Measurements from ENCODE around the gene DRD1. TPM values are rescaled to one million over a fixed set of nuclear protein-coding genes. Genes with fewer than 3 reads are reported as not detected.
"Not testable (repeated sequence)": the region's sequence is repeated elsewhere in the genome, so short reads cannot be mapped to it uniquely, and the experiment has no call there.

The DRD1 gene
- total RNA-seq, 3 donors from 2014 or later, result 0.09 TPM; not detected in 2

DNA sequence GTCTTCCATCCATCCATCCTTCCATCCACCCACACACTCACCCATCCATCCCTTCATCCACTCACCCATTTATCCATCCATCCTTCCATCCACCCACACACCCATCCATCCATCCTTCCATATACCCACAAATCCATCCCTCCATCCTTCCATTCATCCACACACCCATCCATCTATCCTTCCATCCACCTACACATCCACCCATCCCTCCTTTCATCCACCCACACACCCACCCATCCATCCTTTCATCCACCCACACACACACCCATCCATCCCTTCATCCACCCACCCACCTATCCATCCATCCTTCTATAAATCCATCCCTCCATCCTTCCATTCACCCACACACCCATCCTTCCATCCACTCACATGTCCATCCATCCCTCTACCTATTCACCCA lies 23.6 kb downstream of the DRD1 start:
- no peaks in the 10 kb centered on the region for H3K4me1 ChIP-seq (ENCODE audit: low read depth)
- TF ChIP-seq, protein P1, sequence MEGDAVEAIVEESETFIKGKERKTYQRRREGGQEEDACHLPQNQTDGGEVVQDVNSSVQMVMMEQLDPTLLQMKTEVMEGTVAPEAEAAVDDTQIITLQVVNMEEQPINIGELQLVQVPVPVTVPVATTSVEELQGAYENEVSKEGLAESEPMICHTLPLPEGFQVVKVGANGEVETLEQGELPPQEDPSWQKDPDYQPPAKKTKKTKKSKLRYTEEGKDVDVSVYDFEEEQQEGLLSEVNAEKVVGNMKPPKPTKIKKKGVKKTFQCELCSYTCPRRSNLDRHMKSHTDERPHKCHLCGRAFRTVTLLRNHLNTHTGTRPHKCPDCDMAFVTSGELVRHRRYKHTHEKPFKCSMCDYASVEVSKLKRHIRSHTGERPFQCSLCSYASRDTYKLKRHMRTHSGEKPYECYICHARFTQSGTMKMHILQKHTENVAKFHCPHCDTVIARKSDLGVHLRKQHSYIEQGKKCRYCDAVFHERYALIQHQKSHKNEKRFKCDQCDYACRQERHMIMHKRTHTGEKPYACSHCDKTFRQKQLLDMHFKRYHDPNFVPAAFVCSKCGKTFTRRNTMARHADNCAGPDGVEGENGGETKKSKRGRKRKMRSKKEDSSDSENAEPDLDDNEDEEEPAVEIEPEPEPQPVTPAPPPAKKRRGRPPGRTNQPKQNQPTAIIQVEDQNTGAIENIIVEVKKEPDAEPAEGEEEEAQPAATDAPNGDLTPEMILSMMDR (IDR thresholded peaks at IDR 0.05), result no peak
- intact Hi-C loops (cut with DNase I, micrococcal nuclease), result no loop called here
- no peaks in the 10 kb centered on the region for H3K36me3 ChIP-seq (ENCODE audit: low read depth)
- H3K9me3 ChIP-seq, result no peaks in the 10 kb centered on the region
- DNase-seq (no peak), ATAC-seq (no peak)
- no peak overlapping the region for H3K4me3 ChIP-seq

DNA sequence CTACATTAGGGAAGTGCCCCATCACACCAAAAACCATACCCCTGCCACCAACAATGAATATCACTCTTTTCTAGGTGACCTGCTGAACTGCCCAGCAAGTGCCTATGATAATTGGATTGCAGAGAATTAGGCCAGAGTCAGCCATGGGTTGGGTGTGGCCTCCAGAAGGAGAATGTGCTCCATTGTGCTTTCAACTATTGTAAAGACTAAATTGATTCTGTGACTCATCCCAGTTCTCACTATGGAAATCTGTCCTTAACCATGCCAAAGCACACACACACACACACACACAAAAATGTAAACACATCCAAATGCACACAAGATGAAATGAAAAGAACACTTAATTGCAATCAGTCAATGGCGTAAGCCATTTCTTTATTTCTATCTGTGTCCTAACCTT lies 25.7 kb downstream of the DRD1 start:
- Histone ChIP-seq H3K4me3 (no peak overlapping the region), H3K4me1 (ENCODE audit: low read depth) (no peaks in the 10 kb centered on the region), H3K36me3 (ENCODE audit: low read depth) (no peaks in the 10 kb centered on the region), H3K9me3 (no peaks in the 10 kb centered on the region)
- intact Hi-C loops (cut with DNase I, micrococcal nuclease), result no loop called here
- ATAC-seq (peak; percentile 91), DNase-seq (no peak)
- TF ChIP-seq, protein P1 (IDR thresholded peaks at IDR 0.05), result no peak

DNA sequence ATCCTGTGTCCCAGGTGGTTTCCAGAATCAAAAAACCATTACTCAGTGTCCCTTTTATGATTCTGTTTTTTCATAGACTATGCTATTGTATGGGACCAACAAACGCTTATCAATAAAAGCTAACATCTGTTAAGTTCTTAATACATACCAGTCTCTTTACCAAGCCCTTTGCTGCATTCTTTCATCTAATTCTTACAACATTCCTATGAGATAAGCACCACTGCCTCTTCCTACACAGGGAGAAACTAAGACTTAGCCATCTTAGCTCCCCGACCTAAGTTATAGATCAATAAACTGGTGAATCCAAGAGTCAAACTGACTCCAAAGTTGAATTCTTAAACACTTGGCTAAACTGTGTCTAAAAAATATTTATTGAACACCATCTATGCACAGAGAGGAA lies 26.6 kb downstream of the DRD1 start:
- intact Hi-C loops (cut with DNase I, micrococcal nuclease), result no loop called here
- H3K4me3 ChIP-seq, result no peak overlapping the region
- TF ChIP-seq, protein P1 (IDR thresholded peaks at IDR 0.05), result no peak
- DNase-seq, result no peak
- no peak for ATAC-seq
- no peaks in the 10 kb centered on the region for H3K9me3 ChIP-seq
- no peaks in the 10 kb centered on the region for H3K4me1 ChIP-seq (ENCODE audit: low read depth)
- no peaks in the 10 kb centered on the region for H3K36me3 ChIP-seq (ENCODE audit: low read depth)

DNA sequence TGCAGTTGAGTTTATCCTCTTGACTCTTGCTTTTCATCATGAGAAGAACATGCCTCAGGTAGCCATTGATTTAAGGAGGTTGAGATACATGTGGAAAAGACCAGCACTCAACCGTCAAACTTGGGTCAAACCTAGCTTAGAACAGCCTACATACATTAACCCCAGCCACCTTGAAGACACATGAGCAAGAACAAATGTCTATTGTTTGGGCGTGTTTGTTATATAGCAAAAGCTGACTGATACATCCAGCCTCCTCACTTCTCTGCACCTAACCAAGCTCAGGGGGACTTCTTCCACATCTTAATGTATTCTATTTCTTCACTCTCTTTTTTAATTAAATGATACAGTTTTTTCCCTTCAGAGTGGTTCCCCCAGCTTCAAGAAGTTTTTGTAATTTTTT lies 28.7 kb downstream of the DRD1 start:
- Histone ChIP-seq H3K4me3 (no peak overlapping the region), H3K36me3 (ENCODE audit: low read depth) (no peaks in the 10 kb centered on the region), H3K4me1 (ENCODE audit: low read depth) (no peaks in the 10 kb centered on the region), H3K9me3 (no peaks in the 10 kb centered on the region)
- ATAC-seq (no peak), DNase-seq (no peak)
- TF ChIP-seq, protein P1 (IDR thresholded peaks at IDR 0.05), result no peak
- intact Hi-C loops (cut with DNase I, micrococcal nuclease), result no loop called here

DNA sequence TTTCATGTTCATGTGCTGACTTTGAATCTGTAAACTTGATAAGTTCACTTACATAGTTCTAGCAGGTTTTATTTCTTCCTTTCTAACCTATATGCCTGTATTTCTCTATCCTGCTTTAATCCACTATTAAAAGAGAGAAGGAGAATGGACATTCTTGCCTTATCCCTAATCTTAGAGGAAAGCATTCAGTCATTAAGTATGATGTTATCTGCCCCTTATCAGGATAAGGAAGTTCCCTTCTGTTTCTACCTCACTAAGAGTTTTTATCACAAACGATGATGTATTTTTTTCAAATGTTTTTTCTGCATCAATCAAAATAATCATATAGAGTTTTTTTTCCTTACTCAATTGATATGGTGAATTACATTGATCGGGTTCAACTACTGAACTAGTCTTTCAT lies 33.1 kb downstream of the DRD1 start:
- ATAC-seq (no peak), DNase-seq (no peak)
- H3K4me1 ChIP-seq (ENCODE audit: low read depth), result no peaks in the 10 kb centered on the region
- TF ChIP-seq, protein P1 (IDR thresholded peaks at IDR 0.05), result no peak
- intact Hi-C loops (cut with DNase I, micrococcal nuclease), result no loop called here
- no peaks in the 10 kb centered on the region for H3K36me3 ChIP-seq (ENCODE audit: low read depth)
- no peaks in the 10 kb centered on the region for H3K9me3 ChIP-seq
- H3K4me3 ChIP-seq, result no peak overlapping the region

DNA sequence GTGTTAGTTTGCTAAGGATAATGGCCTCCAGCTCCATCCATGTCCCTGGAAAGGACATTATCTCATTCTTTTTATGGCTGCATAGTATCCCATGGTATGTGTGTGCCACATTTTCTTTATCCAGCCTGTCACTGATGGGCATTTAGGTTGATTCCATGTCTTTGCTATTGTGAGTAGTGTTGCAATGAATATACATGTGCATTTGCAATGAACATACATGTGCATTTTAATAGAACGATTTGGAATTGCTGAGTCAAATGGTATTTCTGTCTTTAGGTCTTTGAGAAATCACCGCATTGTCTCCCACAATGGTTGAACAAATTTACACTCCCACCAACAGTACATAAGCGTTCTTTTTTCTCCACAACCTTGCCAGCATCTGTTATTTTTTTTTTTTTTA lies 37.7 kb downstream of the DRD1 start:
- Histone ChIP-seq H3K4me1 (ENCODE audit: low read depth) (no peaks in the 10 kb centered on the region), H3K36me3 (ENCODE audit: low read depth) (no peaks in the 10 kb centered on the region), H3K4me3 (no peak overlapping the region), H3K9me3 (no peaks in the 10 kb centered on the region)
- intact Hi-C loops (cut with DNase I, micrococcal nuclease), result no loop called here
- no peak for ATAC-seq
- TF ChIP-seq, protein P1 (IDR thresholded peaks at IDR 0.05), result no peak
- DNase-seq, result no peak

DNA sequence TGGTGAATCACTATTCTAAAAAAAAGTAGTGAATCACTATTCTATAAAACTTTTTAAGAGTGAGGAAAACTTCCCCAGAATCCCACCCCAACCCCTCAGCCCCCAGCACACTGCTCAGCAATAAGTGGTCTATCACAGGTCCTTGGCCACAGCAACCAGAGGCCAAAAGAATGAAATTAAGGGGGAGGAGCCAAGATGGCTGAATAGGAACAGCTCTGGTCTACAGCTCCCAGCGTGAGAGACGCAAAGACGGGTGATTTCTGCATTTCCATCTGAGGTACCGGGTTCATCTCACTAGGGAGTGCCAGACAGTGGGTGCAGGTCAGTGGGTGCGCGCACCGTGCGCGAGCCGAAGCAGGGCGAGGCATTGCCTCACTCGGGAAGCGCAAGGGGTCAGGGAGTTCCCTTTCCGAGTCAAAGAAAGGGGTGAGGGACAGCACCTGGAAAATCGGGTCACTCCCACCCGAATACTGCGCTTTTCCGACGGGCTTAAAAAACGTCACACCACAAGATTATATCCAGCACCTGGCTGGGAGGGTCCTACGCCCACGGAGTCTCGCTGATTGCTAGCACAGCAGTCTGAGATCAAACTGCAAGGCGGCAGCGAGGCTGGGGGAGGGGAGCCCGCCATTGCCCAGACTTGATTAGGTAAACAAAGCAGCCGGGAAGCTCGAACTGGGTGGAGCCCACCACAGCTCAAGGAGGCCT lies 46.2 kb downstream of the DRD1 start:
- DNase-seq; H3K9me3 ChIP-seq; intact Hi-C loops (cut with DNase I, micrococcal nuclease); H3K4me1 ChIP-seq (ENCODE audit: low read depth); H3K36me3 ChIP-seq (ENCODE audit: low read depth); H3K4me3 ChIP-seq; ATAC-seq: not testable (repeated sequence)

DNA sequence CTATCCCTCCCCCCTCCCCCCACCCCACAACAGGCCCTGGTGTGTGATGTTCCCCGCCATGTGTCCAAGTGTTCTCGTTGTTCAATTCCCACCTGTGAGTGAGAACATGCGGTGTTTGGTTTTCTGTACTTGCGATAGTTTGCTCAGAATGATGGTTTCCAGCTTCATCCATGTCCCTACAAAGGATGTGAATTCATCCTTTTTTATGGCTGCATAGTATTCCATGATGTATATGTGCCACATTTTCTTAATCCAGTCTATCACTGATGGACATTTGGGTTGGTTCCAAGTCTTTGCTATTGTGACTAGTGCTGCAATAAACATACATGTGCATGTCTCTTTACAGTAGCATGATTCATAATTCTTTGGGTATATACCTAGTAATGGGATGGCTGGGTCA lies 48.6 kb downstream of the DRD1 start:
- DNase-seq; intact Hi-C loops (cut with DNase I, micrococcal nuclease); ATAC-seq: not testable (repeated sequence)

More for the DNA sequence above, 48.6 kb downstream of the DRD1 start:
- not testable (repeated sequence) for H3K4me3 ChIP-seq; H3K36me3 ChIP-seq (ENCODE audit: low read depth); H3K4me1 ChIP-seq (ENCODE audit: low read depth); H3K9me3 ChIP-seq

Measured in mucosa of descending colon (tissue), 3 donors.